ENCODE results near the gene DEFB123.
"Not testable (repeated sequence)": the region's sequence is repeated elsewhere in the genome, so short reads cannot be mapped to it uniquely, and the experiment has no call there.

DEFB123 gene

GRCh38 chr20:31440012-31440659, at the start of gene DEFB123:
DEFB123 (plus strand) TSS chr20:31440632; CDS start chr20:31440699, 67 bp downstream.
- no peak for DNase-seq

- no peak for DNase-seq
Measured at GRCh38 chr20:31392836-31393235, 47.6 kb upstream of the DEFB123 start.

- DNase-seq: no peak
Measured at GRCh38 chr20:31394900-31395299, 45.5 kb upstream of the DEFB123 start.

GRCh38 chr20:31403886-31404285, 36.5 kb upstream of the DEFB123 start:
- DNase-seq: no peak

- DNase-seq: no peak
Measured at GRCh38 chr20:31406115-31406514, 34.3 kb upstream of the DEFB123 start, which contains the start of gene DEFB121. DEFB121 (minus strand) TSS chr20:31406215; CDS start chr20:31406152, 63 bp downstream.

GRCh38 chr20:31410011-31410410, 30.4 kb upstream of the DEFB123 start:
- no peak for DNase-seq

- DNase-seq: no peak
Measured at GRCh38 chr20:31414381-31414780, 26.1 kb upstream of the DEFB123 start.

- no peak for DNase-seq
Measured at GRCh38 chr20:31415653-31416052, 24.8 kb upstream of the DEFB123 start.

- no peak for DNase-seq
Measured at GRCh38 chr20:31418307-31418706, 22.1 kb upstream of the DEFB123 start.

- DNase-seq: no peak
Measured at GRCh38 chr20:31425797-31426196, 14.6 kb upstream of the DEFB123 start.

GRCh38 chr20:31426891-31427551, 13.4 kb upstream of the DEFB123 start:
- DNase-seq: not testable (repeated sequence)

- DNase-seq: not testable (repeated sequence)
Measured at GRCh38 chr20:31427576-31427975, 12.9 kb upstream of the DEFB123 start.

GRCh38 chr20:31430568-31431115, 9.8 kb upstream of the DEFB123 start:
- DNase-seq: no peak

GRCh38 chr20:31446084-31446819, 5.8 kb downstream of the DEFB123 start:
- DNase-seq: no peak

GRCh38 chr20:31449511-31450414, 9.3 kb downstream of the DEFB123 start:
- no peak for DNase-seq

GRCh38 chr20:31452575-31452974, 12.1 kb downstream of the DEFB123 start:
- no peak for DNase-seq

- no peak for DNase-seq
Measured at GRCh38 chr20:31454361-31454760, 13.9 kb downstream of the DEFB123 start.

- DNase-seq: not testable (repeated sequence)
Measured at GRCh38 chr20:31470946-31471345, 30.5 kb downstream of the DEFB123 start.

GRCh38 chr20:31472395-31473330, 32.2 kb downstream of the DEFB123 start:
- DNase-seq: no peak

- DNase-seq: no peak
Measured at GRCh38 chr20:31473331-31474096, 33.1 kb downstream of the DEFB123 start.

- DNase-seq: no peak
Measured at GRCh38 chr20:31474097-31474436, 33.6 kb downstream of the DEFB123 start.
